ENCODE results near the gene MAST2. TPM values are rescaled to one million over a fixed set of nuclear protein-coding genes. Genes with fewer than 3 reads are reported as not detected.

MAST2 gene
- total and polyA plus RNA-seq, 11 donors: 56.8 to 123 (median 79.7) TPM

- Histone ChIP-seq H3K27me3 (no peaks in the 10 kb centered on the region), H3K36me3 (peaks cover 0 to 38% (median 5%) of the 10 kb centered on the region in 9 donors), H3K27ac (no peak overlapping the region), H3K4me1 (peaks cover 0 to 23% (median 12%) of the 10 kb centered on the region in 12 donors), H3K9me3 (peaks cover 0 to 3% (median 0%) of the 10 kb centered on the region in 12 donors), H3K4me3 (no peak overlapping the region)
- intact Hi-C loops (cut with DNase I): loop anchor here in 1 of 10 donors (5.0 kb wide), 2 partner anchors 52 to 87 kb away; partner anchors contain the start of gene PIK3R3
- DNase-seq: no peak
- 80 to 94% (median 89%) methylated on average over 3 of the region's 3 CpGs for WGBS, 4 donors
- TF ChIP-seq POLR2A (IDR thresholded peaks at IDR 0.05) (no peak), CTCF (IDR thresholded peaks at IDR 0.05) (no peak)
- no peak for ATAC-seq
Measured at GRCh38 chr1:46080257-46080656, 276.8 kb downstream of the MAST2 start.

- H3K4me1 ChIP-seq: peaks cover 0 to 25% (median 15%) of the 10 kb centered on the region in 12 donors
- peaks cover 0 to 3% (median 0%) of the 10 kb centered on the region in 12 donors for H3K9me3 ChIP-seq
- H3K4me3 ChIP-seq: no peak overlapping the region
- intact Hi-C loops (cut with DNase I): loop anchor here in 1 of 10 donors (5.0 kb wide), 2 partner anchors 51 to 86 kb away; partner anchors contain the start of gene PIK3R3
- no peak for DNase-seq
- H3K36me3 ChIP-seq: peaks cover 0 to 29% (median under 1%) of the 10 kb centered on the region in 9 donors
- TF ChIP-seq POLR2A (IDR thresholded peaks at IDR 0.05): no peak
- no peak for TF ChIP-seq CTCF (IDR thresholded peaks at IDR 0.05)
- no peaks in the 10 kb centered on the region for H3K27me3 ChIP-seq
- peak overlapping the region in 7 of 12 donors; percentile 17 to 43 (median 30) for H3K27ac ChIP-seq
- ATAC-seq: peak in 1 of 4 donors; percentile 31
- 63 to 68% (median 65%) methylated on average over 7 of the region's 7 CpGs for WGBS, 4 donors
Measured at GRCh38 chr1:46081206-46081605, 277.8 kb downstream of the MAST2 start.

- H3K9me3 ChIP-seq: peaks cover 0 to 3% (median 0%) of the 10 kb centered on the region in 12 donors
- peaks cover 0 to 29% (median 16%) of the 10 kb centered on the region in 12 donors for H3K4me1 ChIP-seq
- no peak for TF ChIP-seq POLR2A (IDR thresholded peaks at IDR 0.05)
- no peak for TF ChIP-seq CTCF (IDR thresholded peaks at IDR 0.05)
- DNase-seq (no peak), ATAC-seq (peak in 2 of 4 donors; percentile 15 to 53)
- peaks cover 0 to 25% (median 0%) of the 10 kb centered on the region in 9 donors for H3K36me3 ChIP-seq
- no peak overlapping the region for H3K4me3 ChIP-seq
- H3K27me3 ChIP-seq: no peaks in the 10 kb centered on the region
- WGBS, 4 donors: 56 to 71% (median 63%) methylated on average over 1 of the region's 1 CpG
- peak overlapping the region in 7 of 12 donors; percentile 17 to 43 (median 30) for H3K27ac ChIP-seq
- intact Hi-C loops (cut with DNase I): loop anchor here in 1 of 10 donors (5.0 kb wide), 2 partner anchors 51 to 86 kb away; partner anchors contain the start of gene PIK3R3
Measured at GRCh38 chr1:46081619-46082018, 278.2 kb downstream of the MAST2 start.

GRCh38 chr1:46083579-46083978 lies 280.2 kb downstream of the MAST2 start:
- Histone ChIP-seq H3K27ac (no peak overlapping the region), H3K36me3 (peaks cover 0 to 12% (median 0%) of the 10 kb centered on the region in 9 donors), H3K4me1 (peaks cover 0 to 33% (median 15%) of the 10 kb centered on the region in 12 donors), H3K27me3 (no peaks in the 10 kb centered on the region), H3K9me3 (peaks cover 0 to 3% (median 0%) of the 10 kb centered on the region in 12 donors), H3K4me3 (no peak overlapping the region)
- intact Hi-C loops (cut with DNase I): loop anchor here in 1 of 10 donors (5.0 kb wide), 2 partner anchors 49 to 84 kb away; partner anchors contain the start of gene PIK3R3
- no peak for TF ChIP-seq CTCF (IDR thresholded peaks at IDR 0.05)
- no peak for TF ChIP-seq POLR2A (IDR thresholded peaks at IDR 0.05)
- ATAC-seq: no peak
- DNase-seq: no peak

Measured in heart left ventricle (tissue), 16 donors.